Muscle layer of colon (tissue), 2 donors: ENCODE measurements around the gene RHOA.
A peak's percentile ranks its signal among the peaks of the same experiment; 100 is the strongest.
"Not testable (repeated sequence)": the region's sequence is repeated elsewhere in the genome, so short reads cannot be mapped to it uniquely, and the experiment has no call there.

Experiments
- H3K27ac ChIP-seq: one replicate; pipeline ENCODE4 v1.7.0; 2013; ENCODE audit warnings: low read depth, mild to moderate bottlenecking, low read length, moderate library complexity
- H3K27me3 ChIP-seq, 2 donors: one replicate each; pipeline ENCODE4 v1.7.0; 2013; ENCODE audit warnings: low read length in 2 of 2, mild to moderate bottlenecking in 2 of 2; ENCODE audit not compliant: insufficient read depth in 2 of 2, control insufficient read depth in 1 of 2
- H3K36me3 ChIP-seq: one replicate; pipeline ENCODE4 v1.7.0; 2013; ENCODE audit warnings: mild to moderate bottlenecking, low read length; ENCODE audit not compliant: insufficient read depth
- H3K4me1 ChIP-seq: one replicate; pipeline ENCODE4 v1.7.0; 2013; ENCODE audit warnings: mild to moderate bottlenecking, low read length; ENCODE audit not compliant: insufficient read depth
- H3K4me3 ChIP-seq, 2 donors: one replicate each; pipeline ENCODE4 v1.7.0; 2013; ENCODE audit warnings: low read length in 2 of 2, low read depth in 1 of 2, mild to moderate bottlenecking in 1 of 2, moderate library complexity in 1 of 2
- H3K9ac ChIP-seq: one replicate; pipeline ENCODE4 v1.7.0; 2013; ENCODE audit warnings: low read length
- H3K9me3 ChIP-seq: one replicate; pipeline ENCODE4 v1.7.0; 2013; ENCODE audit warnings: mild to moderate bottlenecking, low read length
- donor health status: abdominal sarcoma.
- donor health status: Adenocarcinoma of cecum.

Gene RHOA

DNA sequence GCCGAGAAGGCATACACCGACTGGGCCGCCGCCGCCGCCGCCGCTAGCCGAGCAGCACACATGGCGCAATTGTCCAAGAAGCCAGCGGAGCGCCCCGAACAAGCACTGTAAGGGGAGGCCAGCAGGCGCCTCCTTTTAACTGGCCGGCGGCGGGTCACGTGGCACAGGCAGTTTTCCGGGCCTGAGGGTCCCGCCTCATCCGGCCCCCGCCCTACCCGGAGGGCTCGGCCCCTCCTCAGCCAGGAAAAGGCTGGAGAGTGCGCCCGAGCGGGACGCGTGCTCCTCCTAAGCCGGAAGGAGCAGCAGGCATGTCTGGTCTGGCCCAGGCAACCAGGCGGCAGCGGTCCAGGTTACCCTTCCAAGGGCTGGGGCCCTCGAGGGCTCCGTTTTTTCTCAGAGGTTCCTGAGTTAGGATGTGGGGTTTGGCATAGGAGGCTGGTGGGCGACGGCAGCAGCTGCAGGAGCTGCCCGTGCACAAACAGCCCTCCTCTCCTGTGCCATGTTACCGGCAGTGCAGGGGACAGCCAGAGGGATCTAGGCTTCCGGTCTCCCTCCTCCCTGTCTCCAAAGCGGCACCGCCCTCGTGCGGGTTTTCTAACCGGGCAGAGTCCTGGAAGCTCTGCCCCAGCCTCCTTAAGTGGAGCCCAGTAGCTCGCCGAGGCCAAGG is 53.4 kb downstream of the RHOA start, which contains the start of gene GPX1:
Gene GPX1, minus strand, starts transcription at position 137 of the 667 bp plus-strand sequence. Its CDS starts 75 bp downstream, at position 62.
- Histone ChIP-seq H3K9ac (peak within 1 kb of the TSS; percentile 63), H3K9me3 (no peaks in the 10 kb centered on the region), H3K27ac (peak within 1 kb of the TSS; percentile 99), H3K27me3 (no peaks in the 10 kb centered on the region), H3K4me3 (peak within 1 kb of the TSS; percentile 82 to 85), H3K4me1 (peaks cover 22% of the 10 kb centered on the region), H3K36me3 (peaks cover 49% of the 10 kb centered on the region)

- H3K9ac ChIP-seq, result peak overlapping the region; percentile 63
- peaks cover 22% of the 10 kb centered on the region for H3K4me1 ChIP-seq
- H3K36me3 ChIP-seq, result peaks cover 43% of the 10 kb centered on the region
- peak overlapping the region; percentile 82 to 85 for H3K4me3 ChIP-seq
- H3K27ac ChIP-seq, result peak overlapping the region; percentile 99
- not testable (repeated sequence) for H3K9me3 ChIP-seq, H3K27me3 ChIP-seq
Measured at GRCh38 chr3:49357443-49358216, 54.1 kb downstream of the RHOA start.

GRCh38 chr3:49357095-49357442 is 54.7 kb downstream of the RHOA start:
- H3K4me3 ChIP-seq, result peak overlapping the region; percentile 82 to 85
- peaks cover 22% of the 10 kb centered on the region for H3K4me1 ChIP-seq
- H3K27ac ChIP-seq, result peak overlapping the region; percentile 99
- H3K36me3 ChIP-seq, result peaks cover 37% of the 10 kb centered on the region
- H3K9ac ChIP-seq, result peak overlapping the region; percentile 63
- H3K27me3 ChIP-seq, H3K9me3 ChIP-seq: not testable (repeated sequence)

- no peak overlapping the region for H3K4me3 ChIP-seq
- peaks cover 16% of the 10 kb centered on the region for H3K4me1 ChIP-seq
- peaks cover 5% of the 10 kb centered on the region for H3K36me3 ChIP-seq
- no peak overlapping the region for H3K27ac ChIP-seq
- no peaks in the 10 kb centered on the region for H3K9me3 ChIP-seq
- no peak overlapping the region for H3K9ac ChIP-seq
- no peaks in the 10 kb centered on the region for H3K27me3 ChIP-seq
Measured at GRCh38 chr3:49352890-49353421, 58.8 kb downstream of the RHOA start.

DNA sequence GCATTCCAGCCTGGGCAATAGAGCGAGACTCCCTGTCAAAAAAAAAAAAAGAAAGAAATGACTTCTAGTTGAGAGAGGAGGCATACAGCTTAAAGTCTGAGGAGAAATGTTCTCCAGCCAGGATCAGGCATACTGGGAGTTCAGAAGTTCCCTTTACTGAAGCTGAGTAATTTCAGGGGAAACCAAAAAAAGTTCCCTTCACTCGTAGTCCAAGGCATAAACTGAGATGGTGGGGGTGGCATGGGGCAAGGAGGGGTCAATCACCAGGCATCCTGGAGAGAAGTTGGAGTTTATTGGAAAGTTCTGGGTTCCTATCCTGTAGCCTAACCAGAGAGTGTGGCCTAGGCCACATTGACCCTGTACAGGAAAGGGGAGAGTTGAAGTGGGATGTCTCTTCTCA is 59.5 kb downstream of the RHOA start:
- Histone ChIP-seq H3K36me3 (peaks cover 5% of the 10 kb centered on the region), H3K9me3 (no peaks in the 10 kb centered on the region), H3K4me1 (peaks cover 16% of the 10 kb centered on the region), H3K27me3 (no peaks in the 10 kb centered on the region), H3K27ac (no peak overlapping the region), H3K9ac (no peak overlapping the region), H3K4me3 (no peak overlapping the region)

GRCh38 chr3:49351521-49352011 is 60.2 kb downstream of the RHOA start:
- H3K4me3 ChIP-seq, result no peak overlapping the region
- H3K36me3 ChIP-seq, result peaks cover 5% of the 10 kb centered on the region
- H3K9me3 ChIP-seq, result no peaks in the 10 kb centered on the region
- no peak overlapping the region for H3K9ac ChIP-seq
- H3K4me1 ChIP-seq, result peaks cover 9% of the 10 kb centered on the region
- H3K27me3 ChIP-seq, result no peaks in the 10 kb centered on the region
- H3K27ac ChIP-seq, result no peak overlapping the region

DNA sequence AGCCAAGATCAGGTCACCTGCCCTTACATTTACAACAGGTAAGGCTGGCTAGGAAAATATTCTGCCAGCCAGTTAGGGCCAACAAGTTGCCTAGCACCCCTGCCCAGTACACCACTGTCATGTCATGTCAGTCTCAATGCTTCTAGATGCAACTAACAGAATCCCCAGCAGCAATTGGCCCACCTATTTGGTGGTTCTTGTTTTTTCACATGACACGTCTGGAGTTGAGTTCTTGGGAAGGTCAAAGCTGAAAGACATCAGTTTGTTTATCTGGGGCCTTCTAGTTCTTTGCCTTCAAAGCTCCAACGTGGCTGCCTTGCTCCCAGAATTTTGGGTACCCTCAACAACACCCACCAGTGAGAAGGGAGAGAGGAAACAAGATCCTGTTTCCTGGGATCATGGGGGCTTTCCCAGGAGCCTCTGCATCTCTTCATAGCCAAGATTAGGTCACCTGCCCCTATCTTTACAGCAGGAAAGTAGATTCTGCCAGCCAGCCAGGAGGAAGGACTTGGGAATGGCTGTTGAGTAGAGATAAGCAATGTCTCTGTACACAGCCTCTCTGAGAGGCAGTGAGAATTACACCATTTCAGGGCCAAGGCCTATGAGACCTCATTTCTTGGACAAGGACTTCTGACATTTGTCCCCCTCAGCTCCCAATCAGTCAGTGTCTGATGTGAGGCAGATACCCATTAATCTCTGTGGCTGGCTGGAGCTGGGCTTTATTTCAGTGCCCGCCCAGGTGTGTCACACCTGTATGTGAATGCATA is 62.2 kb downstream of the RHOA start:
- Histone ChIP-seq H3K9me3 (no peaks in the 10 kb centered on the region), H3K9ac (no peak overlapping the region), H3K4me1 (no peaks in the 10 kb centered on the region), H3K36me3 (no peaks in the 10 kb centered on the region), H3K27ac (no peak overlapping the region), H3K27me3 (no peaks in the 10 kb centered on the region), H3K4me3 (no peak overlapping the region)

DNA sequence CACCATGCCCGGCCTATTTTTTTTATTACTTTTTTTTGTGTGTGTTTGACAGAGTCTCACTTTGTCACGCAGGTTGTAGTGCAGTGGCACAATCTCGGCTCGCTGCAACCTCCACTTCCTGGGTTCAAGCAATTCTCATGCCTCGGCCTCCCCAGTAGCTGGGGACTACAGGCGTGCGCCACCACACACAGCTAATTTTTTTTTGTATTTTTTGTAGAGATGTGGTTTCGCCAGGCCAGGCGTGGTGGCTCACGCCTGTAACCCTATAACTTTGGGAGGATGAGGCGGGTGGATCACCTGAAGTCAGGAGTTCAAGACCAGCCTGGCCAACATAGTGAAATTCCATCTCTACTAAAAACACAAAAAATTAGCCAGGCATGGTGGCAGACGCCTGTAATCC is 63.4 kb downstream of the RHOA start:
- not testable (repeated sequence) for H3K4me3 ChIP-seq, H3K9ac ChIP-seq, H3K27me3 ChIP-seq, H3K4me1 ChIP-seq, H3K9me3 ChIP-seq, H3K27ac ChIP-seq, H3K36me3 ChIP-seq

GRCh38 chr3:49346797-49347251 is 65.0 kb downstream of the RHOA start:
- no peaks in the 10 kb centered on the region for H3K27me3 ChIP-seq
- no peak overlapping the region for H3K27ac ChIP-seq
- H3K4me3 ChIP-seq, result no peak overlapping the region
- H3K9me3 ChIP-seq, result no peaks in the 10 kb centered on the region
- H3K9ac ChIP-seq, result no peak overlapping the region
- H3K36me3 ChIP-seq, result no peaks in the 10 kb centered on the region
- no peaks in the 10 kb centered on the region for H3K4me1 ChIP-seq

DNA sequence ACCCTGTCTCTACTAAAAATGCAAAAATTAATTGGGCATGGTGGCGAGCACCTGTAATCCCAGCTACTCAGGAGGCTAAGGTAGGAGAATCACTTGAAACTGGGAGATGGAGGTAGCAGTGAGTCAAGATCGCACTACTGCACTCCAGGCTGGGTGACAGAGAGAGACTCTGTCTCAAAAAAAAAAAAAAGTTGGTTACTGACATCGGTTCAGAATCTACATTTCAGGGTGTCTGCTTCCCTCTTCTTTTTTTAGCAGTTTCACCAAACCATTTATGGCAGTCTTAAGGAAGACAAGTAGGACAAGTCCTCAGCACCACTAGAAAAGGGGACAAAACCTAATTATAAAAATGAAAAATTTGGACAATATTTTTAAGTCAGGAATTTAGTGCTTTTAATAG is 68.6 kb downstream of the RHOA start:
- H3K27me3 ChIP-seq, result no peaks in the 10 kb centered on the region
- peaks cover 9% of the 10 kb centered on the region for H3K4me1 ChIP-seq
- H3K9me3 ChIP-seq, result no peaks in the 10 kb centered on the region
- no peaks in the 10 kb centered on the region for H3K36me3 ChIP-seq
- no peak overlapping the region for H3K9ac ChIP-seq
- no peak overlapping the region for H3K4me3 ChIP-seq
- H3K27ac ChIP-seq, result no peak overlapping the region

DNA sequence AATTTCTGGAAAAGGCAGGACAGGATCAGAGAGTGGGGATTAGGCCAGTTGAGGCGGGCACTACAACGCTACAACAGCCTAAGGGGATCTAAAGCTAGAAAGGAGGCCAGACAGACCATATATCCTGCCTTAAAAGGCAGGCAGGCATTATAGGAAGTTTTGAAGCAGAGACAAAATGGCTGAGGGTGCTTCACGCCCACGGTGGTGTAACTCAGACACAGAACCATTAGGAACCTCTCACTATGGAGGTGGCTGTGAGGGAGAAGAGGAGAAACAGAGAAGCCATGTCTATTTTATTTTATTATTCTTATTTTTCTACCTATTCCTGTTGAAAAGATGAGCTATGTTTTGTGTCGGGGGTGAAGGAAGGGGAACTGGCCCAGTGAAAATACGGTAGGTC is 69.8 kb downstream of the RHOA start:
- Histone ChIP-seq H3K9ac (no peak overlapping the region), H3K4me1 (peaks cover 11% of the 10 kb centered on the region), H3K4me3 (no peak overlapping the region), H3K9me3 (no peaks in the 10 kb centered on the region), H3K27ac (peak overlapping the region; percentile 1), H3K27me3 (no peaks in the 10 kb centered on the region), H3K36me3 (peaks cover 2% of the 10 kb centered on the region)
